ENCODE measurements around the gene KLHDC7A. TPM values are rescaled to one million over a fixed set of nuclear protein-coding genes. Genes with fewer than 3 reads are reported as not detected.

KLHDC7A gene
- total RNA-seq, 2 experiments from 2014 or later, result not detected

- Mint-ChIP-seq H3K9me3 (ENCODE audit: insufficient read depth) (no peaks in the 10 kb centered on the region), H3K36me3 (ENCODE audit: low read depth) (no peaks in the 10 kb centered on the region), H3K4me3 (no peak overlapping the region), H3K27me3 (ENCODE audit: low read depth) (peaks cover 8% of the 10 kb centered on the region), H3K4me1 (ENCODE audit: low read depth) (peaks cover 3% of the 10 kb centered on the region), H3K27ac (no peak overlapping the region)
- CTCF ChIA-PET, result no interaction called here
- POLR2A ChIA-PET, result no interaction called here
- ATAC-seq (no peak), DNase-seq (no peak)
Measured at GRCh38 chr1:18496056-18496455, 15.3 kb downstream of the KLHDC7A start.

DNA sequence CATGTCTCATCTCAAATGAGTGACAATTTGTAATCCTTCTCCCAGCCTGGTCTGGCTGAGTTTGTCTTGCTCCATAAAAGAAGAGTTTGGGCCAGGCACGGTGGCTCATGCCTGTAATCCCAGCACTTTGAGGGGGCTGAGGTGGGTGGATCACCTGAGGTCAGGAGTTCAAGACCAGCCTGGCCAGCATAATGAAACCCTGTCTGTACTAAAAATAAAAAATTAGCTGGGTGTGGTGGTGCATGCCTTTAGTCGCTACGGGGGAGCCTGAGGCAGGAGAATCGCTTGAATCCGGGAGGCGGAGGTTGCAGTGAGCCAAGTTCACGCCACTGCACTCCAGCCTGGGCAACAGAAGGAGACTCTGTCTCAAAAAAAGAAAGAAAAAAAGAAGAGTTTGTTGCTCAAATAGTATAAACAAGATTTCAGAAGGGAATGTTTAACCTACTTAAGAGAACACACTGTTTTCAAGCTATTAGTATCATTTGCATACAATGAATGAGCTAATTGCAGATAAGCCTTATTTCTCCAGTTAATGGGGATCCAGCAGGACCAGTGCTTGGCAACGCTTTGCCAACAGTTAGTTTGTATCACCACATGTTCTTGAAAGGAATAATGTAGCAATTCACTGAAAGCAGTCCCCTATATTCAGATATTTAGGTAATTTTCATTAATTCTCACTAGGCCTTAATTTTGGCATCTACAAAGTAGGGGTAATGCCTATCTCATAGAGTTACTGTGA lies 15.9 kb downstream of the KLHDC7A start:
- Mint-ChIP-seq H3K27me3 (ENCODE audit: low read depth) (peaks cover 8% of the 10 kb centered on the region), H3K4me1 (ENCODE audit: low read depth) (no peaks in the 10 kb centered on the region)
- POLR2A ChIA-PET, result no interaction called here

GRCh38 chr1:18501833-18502232 lies 21.1 kb downstream of the KLHDC7A start:
- no peak overlapping the region for H3K27ac Mint-ChIP-seq
- H3K4me3 Mint-ChIP-seq, result no peak overlapping the region
- H3K4me1 Mint-ChIP-seq (ENCODE audit: low read depth), result no peaks in the 10 kb centered on the region
- no peaks in the 10 kb centered on the region for H3K36me3 Mint-ChIP-seq (ENCODE audit: low read depth)
- H3K27me3 Mint-ChIP-seq (ENCODE audit: low read depth), result peaks cover 5% of the 10 kb centered on the region
- ATAC-seq (no peak), DNase-seq (no peak)
- H3K9me3 Mint-ChIP-seq (ENCODE audit: insufficient read depth), result no peaks in the 10 kb centered on the region
- ChIA-PET CTCF (no interaction called here), POLR2A (no interaction called here)

More for the DNA sequence above, 15.9 kb downstream of the KLHDC7A start:
- Mint-ChIP-seq H3K9me3 (ENCODE audit: insufficient read depth) (no peaks in the 10 kb centered on the region), H3K27ac (no peak overlapping the region), H3K36me3 (ENCODE audit: low read depth) (no peaks in the 10 kb centered on the region), H3K4me3 (no peak overlapping the region)
- DNase-seq (no peak), ATAC-seq (no peak)
- CTCF ChIA-PET, result no interaction called here

DNA sequence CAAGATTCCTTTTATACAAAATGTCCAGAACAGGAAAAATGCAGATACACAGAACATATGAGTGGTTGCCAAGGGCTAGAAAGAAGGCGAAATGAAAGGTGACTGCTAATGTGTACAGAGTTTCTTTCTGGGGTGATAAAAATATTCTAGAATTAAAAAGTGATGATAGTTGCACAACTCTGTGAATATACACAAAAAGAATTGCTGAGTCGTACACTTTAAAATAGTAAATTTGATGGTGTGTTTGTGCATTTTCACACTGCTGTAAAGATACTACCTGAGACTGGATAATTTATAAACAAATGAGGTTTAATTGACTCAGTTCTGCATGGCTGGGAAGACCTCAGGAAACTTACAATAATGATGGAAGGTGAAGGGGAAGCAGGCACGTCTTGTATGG lies 23.9 kb downstream of the KLHDC7A start:
- Mint-ChIP-seq H3K9me3 (ENCODE audit: insufficient read depth) (no peaks in the 10 kb centered on the region), H3K4me3 (no peak overlapping the region), H3K27me3 (ENCODE audit: low read depth) (peaks cover 5% of the 10 kb centered on the region), H3K36me3 (ENCODE audit: low read depth) (no peaks in the 10 kb centered on the region), H3K4me1 (ENCODE audit: low read depth) (no peaks in the 10 kb centered on the region), H3K27ac (no peak overlapping the region)
- ATAC-seq (no peak), DNase-seq (no peak)
- CTCF ChIA-PET, result no interaction called here
- POLR2A ChIA-PET, result no interaction called here

DNA sequence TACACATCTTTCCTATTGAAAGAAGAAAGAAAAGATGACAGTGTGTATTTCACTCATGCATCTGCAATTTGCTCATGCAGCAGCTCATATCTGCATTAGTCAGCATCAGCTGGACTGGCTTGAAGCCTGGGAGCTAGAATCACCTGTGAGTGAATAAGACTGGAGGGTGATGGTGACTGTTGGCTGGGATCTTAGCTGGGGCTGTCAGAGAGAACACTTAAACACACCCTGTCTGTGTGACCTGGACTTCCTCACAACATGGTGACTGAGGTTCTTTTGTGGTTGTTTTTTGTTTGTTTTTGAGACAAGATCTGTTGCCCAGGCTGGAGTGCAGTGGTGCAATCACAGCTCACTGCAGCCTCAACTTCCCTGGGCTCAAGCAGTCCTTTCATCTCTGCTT lies 24.9 kb downstream of the KLHDC7A start:
- Mint-ChIP-seq H3K36me3 (ENCODE audit: low read depth) (no peaks in the 10 kb centered on the region), H3K4me3 (no peak overlapping the region), H3K9me3 (ENCODE audit: insufficient read depth) (no peaks in the 10 kb centered on the region), H3K27ac (no peak overlapping the region), H3K4me1 (ENCODE audit: low read depth) (no peaks in the 10 kb centered on the region), H3K27me3 (ENCODE audit: low read depth) (peaks cover 2% of the 10 kb centered on the region)
- POLR2A ChIA-PET, result no interaction called here
- ATAC-seq (no peak), DNase-seq (no peak)
- CTCF ChIA-PET, result no interaction called here

- POLR2A ChIA-PET, result no interaction called here
- H3K4me3 Mint-ChIP-seq, result no peak overlapping the region
- no peaks in the 10 kb centered on the region for H3K9me3 Mint-ChIP-seq (ENCODE audit: insufficient read depth)
- H3K4me1 Mint-ChIP-seq (ENCODE audit: low read depth), result no peaks in the 10 kb centered on the region
- CTCF ChIA-PET, result no interaction called here
- DNase-seq, result no peak
- no peak overlapping the region for H3K27ac Mint-ChIP-seq
- no peak for ATAC-seq
- H3K27me3 Mint-ChIP-seq (ENCODE audit: low read depth), result peaks cover 2% of the 10 kb centered on the region
- H3K36me3 Mint-ChIP-seq (ENCODE audit: low read depth), result no peaks in the 10 kb centered on the region
Measured at GRCh38 chr1:18508084-18508483, 27.4 kb downstream of the KLHDC7A start.

DNA sequence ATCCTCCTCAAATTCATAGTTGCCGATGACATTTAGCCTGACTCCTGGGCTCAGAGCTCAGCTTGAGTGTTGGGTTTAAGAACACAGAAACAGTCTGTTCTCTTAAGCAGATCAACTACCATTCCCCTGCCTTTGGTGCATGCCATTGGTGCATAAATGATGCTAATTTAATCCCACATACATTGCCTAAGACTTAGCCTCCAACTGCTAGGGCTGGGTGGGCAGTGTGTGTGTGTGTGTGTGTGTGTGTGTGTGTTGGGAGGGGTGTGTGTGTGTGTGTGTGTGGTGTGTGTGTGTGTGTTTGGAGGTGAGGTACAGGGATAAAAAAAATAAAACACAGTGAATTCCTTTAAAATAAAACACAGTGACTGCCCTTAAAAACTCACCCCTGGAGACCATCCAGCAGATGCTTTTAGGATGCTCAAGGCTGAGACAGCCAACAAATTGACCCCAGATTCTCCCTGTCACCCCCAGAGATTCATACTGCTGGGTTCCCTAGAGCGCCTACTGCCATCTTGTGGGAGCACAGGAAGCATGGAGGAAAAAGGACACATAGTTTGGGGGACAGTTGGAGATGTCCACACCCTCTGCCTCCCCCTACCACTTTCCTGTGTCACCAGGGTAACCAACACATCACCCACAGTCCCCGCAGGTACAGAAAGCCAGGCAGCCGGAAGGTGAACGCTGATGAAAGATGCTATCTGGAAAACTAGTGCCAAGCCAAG lies 30.6 kb downstream of the KLHDC7A start:
- ChIA-PET POLR2A (no interaction called here), CTCF (no interaction called here)
- DNase-seq (no peak), ATAC-seq (no peak)
- peaks cover 12% of the 10 kb centered on the region for H3K9me3 Mint-ChIP-seq (ENCODE audit: insufficient read depth)
- H3K4me1 Mint-ChIP-seq (ENCODE audit: low read depth), result no peaks in the 10 kb centered on the region
- H3K27me3 Mint-ChIP-seq (ENCODE audit: low read depth), result no peaks in the 10 kb centered on the region
- peaks cover 2% of the 10 kb centered on the region for H3K36me3 Mint-ChIP-seq (ENCODE audit: low read depth)
- H3K27ac Mint-ChIP-seq, result no peak overlapping the region
- H3K4me3 Mint-ChIP-seq, result no peak overlapping the region

- DNase-seq, result no peak
- Mint-ChIP-seq H3K4me1 (ENCODE audit: low read depth) (no peaks in the 10 kb centered on the region), H3K9me3 (ENCODE audit: insufficient read depth) (peaks cover 12% of the 10 kb centered on the region), H3K27me3 (ENCODE audit: low read depth) (no peaks in the 10 kb centered on the region), H3K36me3 (ENCODE audit: low read depth) (peaks cover 2% of the 10 kb centered on the region), H3K27ac (no peak overlapping the region), H3K4me3 (no peak overlapping the region)
- CTCF ChIA-PET, result no interaction called here
- POLR2A ChIA-PET, result no interaction called here
- ATAC-seq, result no peak
Measured at GRCh38 chr1:18511874-18512150, 31.1 kb downstream of the KLHDC7A start.

- H3K36me3 Mint-ChIP-seq (ENCODE audit: low read depth), result peaks cover 2% of the 10 kb centered on the region
- H3K27ac Mint-ChIP-seq, result no peak overlapping the region
- ChIA-PET POLR2A (no interaction called here), CTCF (no interaction called here)
- H3K9me3 Mint-ChIP-seq (ENCODE audit: insufficient read depth), result peaks cover 15% of the 10 kb centered on the region
- no peaks in the 10 kb centered on the region for H3K4me1 Mint-ChIP-seq (ENCODE audit: low read depth)
- no peak for DNase-seq
- no peak overlapping the region for H3K4me3 Mint-ChIP-seq
- no peak for ATAC-seq
- no peaks in the 10 kb centered on the region for H3K27me3 Mint-ChIP-seq (ENCODE audit: low read depth)
Measured at GRCh38 chr1:18512883-18513282, 32.2 kb downstream of the KLHDC7A start.

DNA sequence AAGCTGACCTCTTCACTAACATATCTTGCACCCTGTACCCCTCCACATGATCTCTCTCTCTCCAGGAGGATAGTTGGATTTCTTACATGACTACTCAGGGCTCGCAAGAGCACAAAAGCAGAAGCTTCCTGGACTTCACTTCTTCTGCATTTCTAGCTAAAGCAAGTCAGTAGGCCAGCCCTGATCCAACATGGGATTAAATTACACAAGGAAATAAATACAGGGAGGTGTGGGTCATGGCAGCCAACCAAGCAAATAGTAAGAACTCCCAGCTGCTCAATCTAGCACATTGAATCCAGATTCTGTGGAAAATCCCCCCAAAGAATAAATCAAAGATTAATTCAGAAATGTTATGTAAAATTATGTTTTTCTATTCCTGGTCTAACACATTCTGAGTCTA lies 33.3 kb downstream of the KLHDC7A start:
- Mint-ChIP-seq H3K4me3 (no peak overlapping the region), H3K36me3 (ENCODE audit: low read depth) (peaks cover 2% of the 10 kb centered on the region), H3K27ac (no peak overlapping the region), H3K27me3 (ENCODE audit: low read depth) (no peaks in the 10 kb centered on the region), H3K4me1 (ENCODE audit: low read depth) (no peaks in the 10 kb centered on the region), H3K9me3 (ENCODE audit: insufficient read depth) (peaks cover 15% of the 10 kb centered on the region)
- POLR2A ChIA-PET, result no interaction called here
- CTCF ChIA-PET, result no interaction called here
- ATAC-seq, result no peak
- DNase-seq, result no peak

GRCh38 chr1:18515120-18515667 lies 34.5 kb downstream of the KLHDC7A start:
- H3K27me3 Mint-ChIP-seq (ENCODE audit: low read depth), result peaks cover 7% of the 10 kb centered on the region
- ChIA-PET POLR2A (no interaction called here), CTCF (no interaction called here)
- no peak overlapping the region for H3K27ac Mint-ChIP-seq
- ATAC-seq (no peak), DNase-seq (no peak)
- H3K4me1 Mint-ChIP-seq (ENCODE audit: low read depth), result no peaks in the 10 kb centered on the region
- H3K9me3 Mint-ChIP-seq (ENCODE audit: insufficient read depth), result peaks cover 15% of the 10 kb centered on the region
- no peak overlapping the region for H3K4me3 Mint-ChIP-seq
- H3K36me3 Mint-ChIP-seq (ENCODE audit: low read depth), result peaks cover 2% of the 10 kb centered on the region

- no peak overlapping the region for H3K27ac Mint-ChIP-seq
- H3K36me3 Mint-ChIP-seq (ENCODE audit: low read depth), result peaks cover 2% of the 10 kb centered on the region
- ChIA-PET CTCF (no interaction called here), POLR2A (no interaction called here)
- ATAC-seq (no peak), DNase-seq (no peak)
- H3K4me1 Mint-ChIP-seq (ENCODE audit: low read depth), result no peaks in the 10 kb centered on the region
- H3K27me3 Mint-ChIP-seq (ENCODE audit: low read depth), result peaks cover 7% of the 10 kb centered on the region
- H3K9me3 Mint-ChIP-seq (ENCODE audit: insufficient read depth), result peaks cover 15% of the 10 kb centered on the region
- H3K4me3 Mint-ChIP-seq, result no peak overlapping the region
Measured at GRCh38 chr1:18516473-18516872, 35.7 kb downstream of the KLHDC7A start.

All from activated CD8-positive, alpha-beta T cell treated with anti-CD3 and anti-CD28 coated beads, Interleukin-2, amount 10 ng/mL, durations not matched to agents 7 days and 5 days (primary cell).